ENCODE data around the gene POLG2. TPM values are rescaled to one million over a fixed set of nuclear protein-coding genes. Genes with fewer than 3 reads are reported as not detected.

POLG2 gene
- total and polyA plus RNA-seq, 4 donors = 3.0 to 8.0 (median 6.6) TPM

DNA sequence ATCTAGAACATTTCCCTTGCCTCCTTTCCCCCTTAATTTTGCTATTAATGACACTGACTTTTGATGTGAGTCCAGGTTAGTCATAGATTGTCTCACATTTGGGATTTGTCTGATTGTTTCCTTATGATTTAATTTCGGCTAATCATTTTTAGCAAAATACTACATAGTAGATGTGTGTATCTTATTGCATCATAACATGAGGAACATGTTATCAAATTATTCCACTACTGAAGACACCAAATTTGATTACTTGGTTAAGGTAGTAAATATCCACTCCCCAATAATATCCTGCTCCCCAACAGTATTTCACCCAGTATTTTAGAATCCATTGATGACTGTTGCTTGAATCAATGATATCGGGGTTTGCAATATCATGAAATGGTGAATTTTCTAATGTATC is 2.7 kb downstream of the POLG2 start:
- H3K36me3 ChIP-seq (ENCODE audit: control insufficient read depth in 4 of 4, insufficient read depth in 3 of 4, low read depth in 1 of 4, low read length in 3 of 4) = peaks cover 0 to 22% (median 14%) of the 10 kb centered on the region in 4 donors
- peaks cover 6 to 35% (median 26%) of the 10 kb centered on the region in 4 donors for H3K4me1 ChIP-seq (ENCODE audit: control insufficient read depth in 4 of 4, insufficient read depth in 4 of 4, low read length in 3 of 4)
- no peak overlapping the region for H3K9ac ChIP-seq (ENCODE audit: low read depth in 1 of 2, low read length in 2 of 2)
- 96% methylated on average over 2 of the region's 2 CpGs for WGBS
- no peak overlapping the region for H3K27ac ChIP-seq (ENCODE audit: low read depth in 1 of 2, low read length in 2 of 2)
- H3K9me3 ChIP-seq (ENCODE audit: control insufficient read depth in 4 of 4, low read length in 3 of 4) = no peaks in the 10 kb centered on the region
- DNase-seq (ENCODE audit: low spot score) = no peak
- no peaks in the 10 kb centered on the region for H3K27me3 ChIP-seq (ENCODE audit: control insufficient read depth in 4 of 4, insufficient read depth in 4 of 4, low read length in 3 of 4)
- no peak for TF ChIP-seq YY1 (IDR thresholded peaks at IDR 0.05)
- TF ChIP-seq TAF1 (conservative IDR thresholded peaks at IDR 0.05) = no peak
- no peak for TF ChIP-seq GABPA (IDR thresholded peaks at IDR 0.05 in 1 of 2, conservative IDR thresholded peaks at IDR 0.05 in 1 of 2)
- H3K4me3 ChIP-seq (ENCODE audit: low read depth in 1 of 3, low read length in 3 of 3) = no peak overlapping the region

DNA sequence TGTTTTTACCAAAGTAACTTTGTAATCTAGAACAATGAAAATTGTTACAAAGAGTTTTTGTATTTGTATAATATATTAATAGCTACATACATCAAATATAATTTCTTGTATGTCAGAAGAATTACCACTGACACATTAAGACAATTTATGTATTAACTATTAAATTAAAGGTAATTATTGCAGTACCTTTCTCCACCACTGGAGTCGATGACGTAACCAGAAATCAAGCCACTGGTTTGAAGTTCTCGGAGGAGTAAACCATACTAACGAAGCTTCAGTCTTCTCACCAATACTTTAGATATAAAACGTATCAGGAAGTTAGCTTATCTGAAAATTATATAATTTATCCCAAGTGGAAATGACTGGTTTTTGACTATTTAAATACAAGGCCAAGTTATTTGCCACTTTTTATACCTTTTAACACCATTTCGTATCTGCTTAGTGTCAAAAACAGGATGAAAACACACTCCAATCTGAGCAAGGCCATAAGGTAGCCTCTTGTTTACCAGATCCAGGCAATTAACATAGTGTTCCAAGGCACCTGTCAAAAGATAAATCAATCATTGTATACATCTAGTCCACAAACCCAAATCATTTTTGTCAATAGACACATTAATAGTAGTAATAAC is 4.3 kb downstream of the POLG2 start:
- no peak for DNase-seq (ENCODE audit: low spot score)
- Histone ChIP-seq H3K4me1 (ENCODE audit: control insufficient read depth in 4 of 4, insufficient read depth in 4 of 4, low read length in 3 of 4) (peaks cover 6 to 22% (median 15%) of the 10 kb centered on the region in 4 donors), H3K4me3 (ENCODE audit: low read depth in 1 of 3, low read length in 3 of 3) (no peak overlapping the region), H3K36me3 (ENCODE audit: control insufficient read depth in 4 of 4, insufficient read depth in 3 of 4, low read depth in 1 of 4, low read length in 3 of 4) (peaks cover 0 to 9% (median 5%) of the 10 kb centered on the region in 4 donors), H3K27ac (ENCODE audit: low read depth in 1 of 2, low read length in 2 of 2) (no peak overlapping the region), H3K27me3 (ENCODE audit: control insufficient read depth in 4 of 4, insufficient read depth in 4 of 4, low read length in 3 of 4) (no peaks in the 10 kb centered on the region), H3K9me3 (ENCODE audit: control insufficient read depth in 4 of 4, low read length in 3 of 4) (no peaks in the 10 kb centered on the region), H3K9ac (ENCODE audit: low read depth in 1 of 2, low read length in 2 of 2) (no peak overlapping the region)
- TF ChIP-seq, protein P1, sequence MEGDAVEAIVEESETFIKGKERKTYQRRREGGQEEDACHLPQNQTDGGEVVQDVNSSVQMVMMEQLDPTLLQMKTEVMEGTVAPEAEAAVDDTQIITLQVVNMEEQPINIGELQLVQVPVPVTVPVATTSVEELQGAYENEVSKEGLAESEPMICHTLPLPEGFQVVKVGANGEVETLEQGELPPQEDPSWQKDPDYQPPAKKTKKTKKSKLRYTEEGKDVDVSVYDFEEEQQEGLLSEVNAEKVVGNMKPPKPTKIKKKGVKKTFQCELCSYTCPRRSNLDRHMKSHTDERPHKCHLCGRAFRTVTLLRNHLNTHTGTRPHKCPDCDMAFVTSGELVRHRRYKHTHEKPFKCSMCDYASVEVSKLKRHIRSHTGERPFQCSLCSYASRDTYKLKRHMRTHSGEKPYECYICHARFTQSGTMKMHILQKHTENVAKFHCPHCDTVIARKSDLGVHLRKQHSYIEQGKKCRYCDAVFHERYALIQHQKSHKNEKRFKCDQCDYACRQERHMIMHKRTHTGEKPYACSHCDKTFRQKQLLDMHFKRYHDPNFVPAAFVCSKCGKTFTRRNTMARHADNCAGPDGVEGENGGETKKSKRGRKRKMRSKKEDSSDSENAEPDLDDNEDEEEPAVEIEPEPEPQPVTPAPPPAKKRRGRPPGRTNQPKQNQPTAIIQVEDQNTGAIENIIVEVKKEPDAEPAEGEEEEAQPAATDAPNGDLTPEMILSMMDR (IDR thresholded peaks at IDR 0.05; ENCODE audit: low read depth, low read length, missing input control) = peak; percentile 50
- no peak for TF ChIP-seq RXRA (IDR thresholded peaks at IDR 0.05)
- TF ChIP-seq, protein P2, sequence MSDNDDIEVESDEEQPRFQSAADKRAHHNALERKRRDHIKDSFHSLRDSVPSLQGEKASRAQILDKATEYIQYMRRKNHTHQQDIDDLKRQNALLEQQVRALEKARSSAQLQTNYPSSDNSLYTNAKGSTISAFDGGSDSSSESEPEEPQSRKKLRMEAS (IDR thresholded peaks at IDR 0.05) = no peak
- no peak for TF ChIP-seq RAD21 (IDR thresholded peaks at IDR 0.05)
- TF ChIP-seq, protein P3, sequence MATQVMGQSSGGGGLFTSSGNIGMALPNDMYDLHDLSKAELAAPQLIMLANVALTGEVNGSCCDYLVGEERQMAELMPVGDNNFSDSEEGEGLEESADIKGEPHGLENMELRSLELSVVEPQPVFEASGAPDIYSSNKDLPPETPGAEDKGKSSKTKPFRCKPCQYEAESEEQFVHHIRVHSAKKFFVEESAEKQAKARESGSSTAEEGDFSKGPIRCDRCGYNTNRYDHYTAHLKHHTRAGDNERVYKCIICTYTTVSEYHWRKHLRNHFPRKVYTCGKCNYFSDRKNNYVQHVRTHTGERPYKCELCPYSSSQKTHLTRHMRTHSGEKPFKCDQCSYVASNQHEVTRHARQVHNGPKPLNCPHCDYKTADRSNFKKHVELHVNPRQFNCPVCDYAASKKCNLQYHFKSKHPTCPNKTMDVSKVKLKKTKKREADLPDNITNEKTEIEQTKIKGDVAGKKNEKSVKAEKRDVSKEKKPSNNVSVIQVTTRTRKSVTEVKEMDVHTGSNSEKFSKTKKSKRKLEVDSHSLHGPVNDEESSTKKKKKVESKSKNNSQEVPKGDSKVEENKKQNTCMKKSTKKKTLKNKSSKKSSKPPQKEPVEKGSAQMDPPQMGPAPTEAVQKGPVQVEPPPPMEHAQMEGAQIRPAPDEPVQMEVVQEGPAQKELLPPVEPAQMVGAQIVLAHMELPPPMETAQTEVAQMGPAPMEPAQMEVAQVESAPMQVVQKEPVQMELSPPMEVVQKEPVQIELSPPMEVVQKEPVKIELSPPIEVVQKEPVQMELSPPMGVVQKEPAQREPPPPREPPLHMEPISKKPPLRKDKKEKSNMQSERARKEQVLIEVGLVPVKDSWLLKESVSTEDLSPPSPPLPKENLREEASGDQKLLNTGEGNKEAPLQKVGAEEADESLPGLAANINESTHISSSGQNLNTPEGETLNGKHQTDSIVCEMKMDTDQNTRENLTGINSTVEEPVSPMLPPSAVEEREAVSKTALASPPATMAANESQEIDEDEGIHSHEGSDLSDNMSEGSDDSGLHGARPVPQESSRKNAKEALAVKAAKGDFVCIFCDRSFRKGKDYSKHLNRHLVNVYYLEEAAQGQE (IDR thresholded peaks at IDR 0.05) = no peak
- no peak for TF ChIP-seq TAF1 (conservative IDR thresholded peaks at IDR 0.05)
- no peak for TF ChIP-seq SP1 (IDR thresholded peaks at IDR 0.05)
- TF ChIP-seq HNF4A (conservative IDR thresholded peaks at IDR 0.05) = no peak
- WGBS = 82% methylated on average over 6 of the region's 6 CpGs

DNA sequence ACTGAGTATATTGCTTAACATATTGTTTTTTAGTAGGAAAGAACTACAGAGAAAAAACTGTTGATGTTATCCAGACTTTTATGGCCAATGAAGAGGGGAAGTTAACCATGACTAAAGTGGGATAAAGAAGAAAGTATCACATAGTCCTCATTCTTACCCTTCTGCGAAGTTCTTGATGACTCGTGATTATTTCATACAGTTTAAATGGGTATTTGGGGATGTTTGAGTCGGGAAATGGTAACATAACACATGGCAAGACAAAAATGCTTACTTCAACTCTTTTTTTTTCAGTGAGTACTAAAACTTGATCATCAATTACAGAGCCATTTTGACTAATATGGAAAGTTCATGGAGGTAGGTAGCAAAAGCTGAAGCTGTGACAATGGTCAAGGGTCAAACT is 4.9 kb downstream of the POLG2 start:
- no peak overlapping the region for H3K27ac ChIP-seq (ENCODE audit: low read depth in 1 of 2, low read length in 2 of 2)
- H3K9me3 ChIP-seq (ENCODE audit: control insufficient read depth in 4 of 4, low read length in 3 of 4) = no peaks in the 10 kb centered on the region
- peaks cover 6 to 16% (median 10%) of the 10 kb centered on the region in 4 donors for H3K4me1 ChIP-seq (ENCODE audit: control insufficient read depth in 4 of 4, insufficient read depth in 4 of 4, low read length in 3 of 4)
- H3K27me3 ChIP-seq (ENCODE audit: control insufficient read depth in 4 of 4, insufficient read depth in 4 of 4, low read length in 3 of 4) = no peaks in the 10 kb centered on the region
- peaks cover 0 to 9% (median 5%) of the 10 kb centered on the region in 4 donors for H3K36me3 ChIP-seq (ENCODE audit: control insufficient read depth in 4 of 4, insufficient read depth in 3 of 4, low read depth in 1 of 4, low read length in 3 of 4)
- no peak overlapping the region for H3K4me3 ChIP-seq (ENCODE audit: low read depth in 1 of 3, low read length in 3 of 3)
- no peak for DNase-seq (ENCODE audit: low spot score)
- WGBS = 92% methylated on average over 3 of the region's 3 CpGs
- H3K9ac ChIP-seq (ENCODE audit: low read depth in 1 of 2, low read length in 2 of 2) = no peak overlapping the region
- TF ChIP-seq NR2F2 (IDR thresholded peaks at IDR 0.05) (no peak), HNF4G (IDR thresholded peaks at IDR 0.05) (no peak), RXRA (IDR thresholded peaks at IDR 0.05) (no peak), FOXA1 (IDR thresholded peaks at IDR 0.05) (no peak), YY1 (IDR thresholded peaks at IDR 0.05) (no peak), EGR1 (IDR thresholded peaks at IDR 0.05; ENCODE audit: low read depth in 2 of 2) (no peak), GABPA (IDR thresholded peaks at IDR 0.05 in 1 of 2, conservative IDR thresholded peaks at IDR 0.05 in 1 of 2) (no peak), HNF4A (conservative IDR thresholded peaks at IDR 0.05) (no peak), FOXA2 (IDR thresholded peaks at IDR 0.05) (no peak), SP1 (IDR thresholded peaks at IDR 0.05) (no peak), RAD21 (IDR thresholded peaks at IDR 0.05) (no peak), TAF1 (conservative IDR thresholded peaks at IDR 0.05) (no peak)
- TF ChIP-seq, protein P4, sequence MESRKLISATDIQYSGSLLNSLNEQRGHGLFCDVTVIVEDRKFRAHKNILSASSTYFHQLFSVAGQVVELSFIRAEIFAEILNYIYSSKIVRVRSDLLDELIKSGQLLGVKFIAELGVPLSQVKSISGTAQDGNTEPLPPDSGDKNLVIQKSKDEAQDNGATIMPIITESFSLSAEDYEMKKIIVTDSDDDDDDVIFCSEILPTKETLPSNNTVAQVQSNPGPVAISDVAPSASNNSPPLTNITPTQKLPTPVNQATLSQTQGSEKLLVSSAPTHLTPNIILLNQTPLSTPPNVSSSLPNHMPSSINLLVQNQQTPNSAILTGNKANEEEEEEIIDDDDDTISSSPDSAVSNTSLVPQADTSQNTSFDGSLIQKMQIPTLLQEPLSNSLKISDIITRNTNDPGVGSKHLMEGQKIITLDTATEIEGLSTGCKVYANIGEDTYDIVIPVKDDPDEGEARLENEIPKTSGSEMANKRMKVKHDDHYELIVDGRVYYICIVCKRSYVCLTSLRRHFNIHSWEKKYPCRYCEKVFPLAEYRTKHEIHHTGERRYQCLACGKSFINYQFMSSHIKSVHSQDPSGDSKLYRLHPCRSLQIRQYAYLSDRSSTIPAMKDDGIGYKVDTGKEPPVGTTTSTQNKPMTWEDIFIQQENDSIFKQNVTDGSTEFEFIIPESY (IDR thresholded peaks at IDR 0.05) = no peak
- TF ChIP-seq, protein P5, sequence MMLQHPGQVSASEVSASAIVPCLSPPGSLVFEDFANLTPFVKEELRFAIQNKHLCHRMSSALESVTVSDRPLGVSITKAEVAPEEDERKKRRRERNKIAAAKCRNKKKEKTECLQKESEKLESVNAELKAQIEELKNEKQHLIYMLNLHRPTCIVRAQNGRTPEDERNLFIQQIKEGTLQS (IDR thresholded peaks at IDR 0.05) = no peak
- TF ChIP-seq, protein P2 (IDR thresholded peaks at IDR 0.05) = no peak

Data from liver (tissue), 9 donors.